ENCODE data around the gene PACRG. TPM values are rescaled to one million over a fixed set of nuclear protein-coding genes. Genes with fewer than 3 reads are reported as not detected.

Gene PACRG
- total and polyA plus RNA-seq, 2 of the 8 experiments (the other 6 are each of a cell fraction or from before 2014, with no cell fraction given) = 0.44 to 0.54 TPM

- TF ChIP-seq E2F6 (IDR thresholded peaks at IDR 0.05) = no peak
- no peak for TF ChIP-seq TBP (IDR thresholded peaks at IDR 0.05; ENCODE audit: low read depth, low read length)
- no peak for TF ChIP-seq CBX8 (IDR thresholded peaks at IDR 0.05; ENCODE audit: borderline replicate concordance, low read depth, low read length)
- no peak for TF ChIP-seq FOSL1 (IDR thresholded peaks at IDR 0.05; ENCODE audit: insufficient read depth, low read depth, low read length)
- no peak for TF ChIP-seq MAX (IDR thresholded peaks at IDR 0.05)
These were observed 423 bp downstream of the PACRG start (continued) for GRCh38 chr6:162728197-162728596.
